Mesodermal cell (in vitro differentiated cells): ENCODE data around the gene PGS1.

Source experiments
- H3K27ac ChIP-seq: 2 replicates; pipeline ENCODE4 v1.7.0; 2013; ENCODE audit warnings: mild to moderate bottlenecking, low read depth, low read length, moderate library complexity; ENCODE audit not compliant: severe bottlenecking
- H3K36me3 ChIP-seq: 2 replicates; pipeline ENCODE4 v1.7.1; 2013; ENCODE audit warnings: mild to moderate bottlenecking, low read length, moderate library complexity; ENCODE audit not compliant: control insufficient read depth, insufficient read depth
- H3K4me1 ChIP-seq: one replicate; pipeline ENCODE4 v1.7.1; 2013; ENCODE audit warnings: mild to moderate bottlenecking, low read length; ENCODE audit not compliant: insufficient read depth, control insufficient read depth, poor library complexity, severe bottlenecking
- H3K4me3 ChIP-seq: 2 replicates; pipeline ENCODE4 v1.7.0; 2013; ENCODE audit warnings: low read length, control low read depth, mild to moderate bottlenecking; ENCODE audit not compliant: insufficient read depth, poor library complexity, severe bottlenecking; ENCODE audit errors: extremely low read depth
- H3K9me3 ChIP-seq: 2 replicates; pipeline ENCODE4 v1.7.1; 2013; ENCODE audit warnings: mild to moderate bottlenecking, low read length, moderate library complexity; ENCODE audit not compliant: control insufficient read depth
- WGBS, 2 experiments: methylation state at CpG; one replicate each; pipeline ENCODE4 v1.1.5; 2013; ENCODE audit warnings: missing lambda C conversion rate in 2 of 2; ENCODE audit not compliant: insufficient coverage in 2 of 2; 5-methylcytosine and 5-hydroxymethylcytosine counted together

PGS1 gene

DNA sequence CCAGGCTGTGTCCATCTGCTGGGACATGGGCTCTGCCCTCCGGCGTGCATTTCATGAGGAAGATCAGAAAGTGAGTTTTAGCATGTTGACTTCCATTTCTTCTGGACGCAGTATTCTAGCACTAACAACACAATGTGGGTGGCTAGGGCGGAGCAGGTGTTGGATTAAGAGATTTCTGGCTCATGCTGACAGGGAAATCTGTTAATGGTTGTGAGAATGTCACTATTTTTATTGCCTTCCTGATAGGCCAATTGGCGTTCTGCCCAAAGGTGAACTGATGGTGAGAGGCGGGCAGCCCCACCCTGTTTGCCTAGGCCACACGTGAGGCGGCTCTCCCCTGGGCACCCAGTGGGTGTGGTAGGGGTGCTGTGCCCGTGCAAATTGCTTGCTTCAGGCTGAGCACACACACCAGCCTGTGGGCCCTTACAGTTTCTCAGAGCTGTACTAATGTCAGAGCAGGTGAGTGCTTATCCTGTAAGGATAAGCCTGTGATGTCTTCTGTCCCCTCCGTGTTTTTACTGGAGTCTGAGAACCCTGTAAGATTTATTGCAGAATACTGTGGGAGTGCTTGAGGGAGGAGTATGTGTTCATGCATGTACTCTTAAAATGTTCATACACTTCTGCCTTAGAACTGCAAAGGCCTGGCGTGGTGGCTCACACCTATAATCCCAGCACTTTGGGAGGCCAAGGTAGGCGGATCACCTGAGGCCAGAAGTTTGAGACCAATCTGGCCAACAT is 30.9 kb downstream of the PGS1 start:
- Histone ChIP-seq H3K27ac (no peak overlapping the region), H3K4me3 (no peak overlapping the region), H3K4me1 (peaks cover 14% of the 10 kb centered on the region), H3K9me3 (no peaks in the 10 kb centered on the region), H3K36me3 (peaks cover 71% of the 10 kb centered on the region)
- 98% methylated on average over 8 to 10 of the region's 12 CpGs for WGBS, 2 experiments

DNA sequence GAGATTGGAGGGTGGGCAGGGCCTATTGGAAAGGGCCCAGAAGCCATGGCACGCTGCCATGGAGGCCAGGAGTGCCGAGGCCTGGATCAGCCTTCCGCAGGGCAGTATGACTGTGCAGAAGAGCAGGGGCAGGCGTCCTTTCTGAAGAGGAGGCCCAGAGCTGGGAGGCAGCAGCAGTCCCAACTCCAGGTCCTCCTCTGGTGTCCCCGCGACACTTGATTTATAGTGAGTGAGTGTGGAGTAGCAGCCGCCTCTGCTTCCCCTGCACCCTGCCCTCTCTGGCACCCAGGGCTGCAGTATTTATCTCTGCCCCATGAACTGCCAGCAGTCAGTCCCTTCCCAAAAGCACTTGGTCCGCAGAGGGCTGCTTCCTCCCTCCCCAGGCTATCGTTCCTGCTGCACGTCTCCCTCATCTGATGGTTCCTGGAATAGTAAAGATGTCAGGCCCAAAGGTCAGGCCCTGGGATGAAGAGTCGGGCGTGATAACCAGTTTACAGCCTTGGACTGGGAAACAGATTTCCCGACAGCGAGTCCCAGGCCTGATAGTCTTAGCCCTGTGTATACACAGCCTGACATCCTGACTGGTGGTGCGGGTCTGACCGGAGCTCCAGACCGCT is 32.9 kb downstream of the PGS1 start:
- Histone ChIP-seq H3K36me3 (peaks cover 73% of the 10 kb centered on the region), H3K4me1 (peaks cover 26% of the 10 kb centered on the region), H3K27ac (peak overlapping the region; percentile 74), H3K9me3 (no peaks in the 10 kb centered on the region), H3K4me3 (no peak overlapping the region)
- WGBS, 2 experiments, result 92% methylated on average over 12 to 17 of the region's 17 CpGs

DNA sequence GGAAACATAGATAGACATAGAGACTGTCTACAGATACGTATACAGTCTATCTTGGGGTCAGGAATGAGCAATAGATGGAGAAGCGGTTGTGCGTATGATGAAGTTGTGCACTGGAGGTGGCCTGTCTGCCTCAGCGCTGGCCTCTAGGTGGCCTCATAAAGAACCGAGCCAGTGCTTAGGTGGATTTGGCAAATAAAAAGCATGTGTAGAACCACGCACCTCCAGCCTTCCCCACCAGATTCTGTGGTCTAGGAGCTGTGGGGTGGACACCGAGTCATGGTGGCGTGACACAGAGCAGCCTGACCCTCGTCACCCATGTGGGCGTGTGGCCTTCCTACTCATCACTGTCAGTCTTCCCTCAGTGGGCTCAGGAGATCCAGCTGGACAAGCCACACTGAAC is 34.0 kb downstream of the PGS1 start:
- H3K4me1 ChIP-seq, result peaks cover 34% of the 10 kb centered on the region

DNA sequence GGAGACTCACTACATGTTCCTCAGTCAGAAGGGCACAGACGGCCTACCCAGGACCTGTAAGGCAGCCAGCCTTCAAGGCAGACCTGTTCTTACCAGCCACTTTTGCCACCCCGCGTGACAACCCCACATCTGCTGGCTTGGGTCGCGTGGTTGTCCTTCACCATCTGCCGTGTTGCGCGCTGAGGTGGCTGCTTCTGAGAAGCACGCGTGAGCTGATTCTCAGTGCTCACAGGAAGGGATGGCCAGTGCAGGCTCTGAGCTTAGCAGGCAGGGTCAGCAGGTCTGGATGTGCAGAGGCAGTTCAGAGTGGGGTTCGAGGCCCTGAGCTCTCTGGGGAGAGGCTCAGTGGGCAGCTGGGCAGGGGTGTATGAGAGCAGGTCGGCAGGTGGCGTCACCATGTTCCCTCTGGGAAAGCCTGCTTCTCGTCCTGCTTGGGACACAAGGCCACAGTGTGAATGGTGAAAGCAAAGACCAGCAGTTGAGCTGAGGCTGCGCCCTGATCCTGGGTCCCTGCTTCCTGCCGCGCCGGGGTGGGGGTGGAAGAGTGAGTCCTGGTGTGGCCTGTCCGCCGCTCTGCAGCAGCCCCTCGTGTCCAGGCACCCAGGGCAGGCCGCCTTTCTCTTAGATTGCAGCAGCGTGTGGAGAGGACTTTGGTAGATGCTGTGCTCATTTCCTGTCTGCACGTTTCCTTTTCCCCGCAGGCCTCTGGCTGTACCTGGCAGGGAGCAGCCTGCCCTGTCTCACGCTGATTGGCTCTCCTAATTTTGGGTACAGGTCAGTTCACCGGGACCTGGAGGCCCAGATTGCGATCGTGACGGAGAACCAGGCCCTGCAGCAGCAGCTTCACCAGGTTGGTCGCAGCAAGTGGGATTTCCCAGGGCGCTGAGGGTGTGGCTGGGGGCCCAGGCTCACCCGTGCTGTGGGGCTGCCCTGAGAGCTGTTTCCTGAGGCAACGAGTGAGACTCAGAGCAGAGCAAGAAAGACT is 36.0 kb downstream of the PGS1 start:
- 89 to 93% methylated on average over 31 to 33 of the region's 34 CpGs for WGBS, 2 experiments
- peaks cover 34% of the 10 kb centered on the region for H3K4me1 ChIP-seq
- H3K9me3 ChIP-seq, result no peaks in the 10 kb centered on the region
- peak overlapping the region; percentile 41 for H3K27ac ChIP-seq
- H3K36me3 ChIP-seq, result peaks cover 82% of the 10 kb centered on the region
- no peak overlapping the region for H3K4me3 ChIP-seq

More for the DNA sequence above, 34.0 kb downstream of the PGS1 start:
- no peak overlapping the region for H3K27ac ChIP-seq
- no peak overlapping the region for H3K4me3 ChIP-seq
- H3K9me3 ChIP-seq, result no peaks in the 10 kb centered on the region
- H3K36me3 ChIP-seq, result peaks cover 74% of the 10 kb centered on the region
- WGBS, 2 experiments, result 76 to 90% methylated on average over 5 to 7 of the region's 10 CpGs

DNA sequence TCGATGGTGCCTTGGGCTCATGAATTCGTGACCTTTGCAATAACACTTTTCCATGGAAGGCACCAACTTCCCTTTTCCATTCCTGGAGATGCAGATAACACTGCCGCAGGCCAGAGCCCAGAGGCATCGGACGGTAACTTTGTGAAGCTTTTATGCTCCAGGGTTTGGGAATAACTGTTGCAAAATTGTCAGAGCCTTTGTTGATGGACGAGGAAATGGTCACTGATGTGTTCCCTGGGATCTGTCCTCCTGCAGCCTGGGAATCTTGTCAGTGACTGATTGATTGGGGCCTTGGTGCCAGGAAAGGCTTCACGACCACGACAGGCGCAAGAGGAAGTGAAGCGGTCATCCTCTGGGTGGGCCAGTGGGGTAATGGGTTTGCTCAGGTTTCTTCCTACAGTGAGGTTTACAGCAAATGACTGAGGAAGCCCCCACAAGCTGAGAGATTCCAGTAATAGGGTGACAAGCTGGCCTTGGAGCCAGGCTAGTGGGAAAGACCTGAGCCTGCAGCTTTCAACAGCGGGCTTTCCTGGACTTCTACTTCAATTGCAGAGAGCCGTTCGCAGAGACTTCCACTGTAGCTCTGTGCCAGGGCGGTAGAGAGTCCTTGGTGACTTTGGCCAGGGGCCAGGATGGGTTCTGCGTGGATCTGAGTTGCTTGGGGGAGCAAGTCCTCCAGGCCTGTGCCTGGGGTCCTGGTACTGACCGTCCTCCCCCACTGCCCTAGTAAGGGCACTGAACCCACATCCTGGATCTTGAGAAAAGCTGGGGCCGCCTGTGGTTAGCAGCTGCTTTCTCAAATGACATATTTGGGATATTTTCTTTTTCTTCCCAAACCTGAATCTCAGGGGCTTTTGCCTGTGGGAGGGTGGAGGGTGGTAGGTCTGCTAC is 37.6 kb downstream of the PGS1 start:
- H3K36me3 ChIP-seq, result peaks cover 90% of the 10 kb centered on the region
- 87 to 88% methylated on average over 16 of the region's 17 CpGs for WGBS, 2 experiments
- H3K4me3 ChIP-seq, result no peak overlapping the region
- peak overlapping the region; percentile 85 for H3K27ac ChIP-seq
- H3K9me3 ChIP-seq, result no peaks in the 10 kb centered on the region
- peaks cover 40% of the 10 kb centered on the region for H3K4me1 ChIP-seq

DNA sequence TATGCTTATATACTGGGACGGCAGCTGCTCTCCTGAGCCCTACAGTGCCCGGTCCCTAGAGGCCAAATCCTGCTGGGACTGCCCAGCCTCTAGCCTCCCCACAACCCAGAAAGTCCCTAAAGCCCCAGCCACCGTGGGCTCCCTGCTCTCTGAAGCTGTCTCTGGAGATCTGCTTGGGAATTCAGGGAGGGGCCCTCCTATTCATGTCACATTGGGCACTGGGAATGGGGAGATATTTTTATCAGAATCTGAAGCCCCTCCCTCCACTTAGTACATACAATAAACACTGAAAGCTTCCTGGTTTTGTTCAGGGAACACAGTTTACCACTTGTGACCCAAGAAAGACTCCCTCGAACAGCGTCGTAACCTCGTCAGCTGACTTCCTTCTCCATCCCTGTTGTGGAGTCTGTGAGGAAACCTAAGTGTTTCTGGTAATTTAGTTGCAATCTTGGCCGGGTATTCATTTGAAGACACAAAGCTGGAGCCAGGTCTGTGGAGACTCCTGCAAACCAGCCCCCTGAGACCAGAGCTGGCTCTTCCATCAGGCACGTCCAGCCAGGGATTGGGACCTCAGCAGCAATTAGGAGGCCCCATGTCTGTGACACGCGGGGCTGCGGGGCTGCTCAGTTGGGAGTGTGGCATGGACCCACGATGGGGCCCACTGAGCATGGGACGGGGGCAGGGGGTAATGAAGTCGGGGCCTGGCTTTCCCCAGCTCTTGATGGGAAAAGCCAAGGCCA is 38.5 kb downstream of the PGS1 start:
- 88 to 97% methylated on average over 7 to 9 of the region's 15 CpGs for WGBS, 2 experiments
- peak overlapping the region; percentile 85 for H3K27ac ChIP-seq
- peaks cover 44% of the 10 kb centered on the region for H3K4me1 ChIP-seq
- no peaks in the 10 kb centered on the region for H3K9me3 ChIP-seq
- peaks cover 92% of the 10 kb centered on the region for H3K36me3 ChIP-seq
- H3K4me3 ChIP-seq, result no peak overlapping the region

DNA sequence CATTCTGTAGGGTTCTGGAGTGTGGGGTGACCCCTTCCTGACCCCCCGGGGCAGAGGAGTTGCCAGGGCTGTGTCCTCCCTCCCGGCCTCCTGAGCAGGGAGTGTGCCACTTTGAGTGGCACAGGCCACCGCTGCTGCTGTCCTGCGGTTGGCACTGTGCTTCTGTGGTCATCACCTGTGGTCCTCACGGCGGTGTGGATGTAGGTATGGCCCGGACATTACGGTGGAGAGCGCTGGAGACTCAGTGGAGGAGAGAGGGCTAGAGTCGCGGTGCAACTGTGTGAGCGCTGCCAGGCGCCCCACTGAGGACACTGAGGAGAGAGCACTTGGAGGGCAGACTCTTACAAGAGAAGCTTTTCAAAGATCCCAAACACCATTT is 39.1 kb downstream of the PGS1 start:
- peaks cover 44% of the 10 kb centered on the region for H3K4me1 ChIP-seq
- no peak overlapping the region for H3K4me3 ChIP-seq
- 94 to 98% methylated on average over 5 to 12 of the region's 13 CpGs for WGBS, 2 experiments
- peak overlapping the region; percentile 85 for H3K27ac ChIP-seq
- H3K9me3 ChIP-seq, result no peaks in the 10 kb centered on the region
- peaks cover 90% of the 10 kb centered on the region for H3K36me3 ChIP-seq

DNA sequence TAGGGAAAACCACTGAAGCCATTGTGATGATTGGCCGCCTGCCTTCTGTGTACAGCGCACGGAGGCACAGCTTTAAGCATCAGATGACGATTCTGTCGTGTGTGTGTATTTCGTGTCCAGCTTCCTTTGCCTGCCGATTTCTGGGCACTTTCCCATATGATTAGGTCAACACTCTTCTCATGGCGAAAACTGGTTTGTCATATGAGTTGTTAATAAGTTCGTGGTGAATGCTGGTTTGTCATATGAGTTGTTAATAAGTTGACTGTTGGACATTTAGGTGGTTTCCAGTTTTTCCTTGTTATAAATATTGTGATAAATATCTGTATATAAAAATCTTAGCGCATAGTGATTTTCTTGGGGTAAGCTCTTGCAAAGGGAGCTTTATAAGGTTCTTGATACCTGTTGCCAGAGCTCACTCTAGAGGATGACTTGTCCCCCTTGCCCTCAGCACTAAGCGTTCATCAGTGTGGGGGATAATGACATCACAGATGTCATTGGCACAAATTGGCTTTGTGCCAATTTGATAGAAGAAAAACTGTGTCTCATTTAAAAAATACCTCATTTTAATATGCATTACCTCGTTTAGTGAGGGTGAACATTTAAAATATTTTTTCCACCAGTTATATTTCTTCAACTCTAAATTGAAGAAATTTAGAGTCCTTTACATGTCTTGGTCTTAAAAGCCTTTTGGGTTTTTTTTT is 40.0 kb downstream of the PGS1 start:
- Histone ChIP-seq H3K9me3 (no peaks in the 10 kb centered on the region), H3K4me1 (peaks cover 42% of the 10 kb centered on the region), H3K4me3 (no peak overlapping the region), H3K27ac (no peak overlapping the region), H3K36me3 (peaks cover 90% of the 10 kb centered on the region)
- 80 to 84% methylated on average over 7 to 9 of the region's 12 CpGs for WGBS, 2 experiments
